A549 treated with CORT108297 at 1 μM for 4 hours (cell line): Measurements from ENCODE around the gene XYLT1. TPM values are rescaled to one million over a fixed set of nuclear protein-coding genes. Genes with fewer than 3 reads are reported as not detected.

ENCODE experiments used
- total RNA-seq: library from RNA; stranded (reverse); fragments of 200-300 nt; extraction: Qiagen RNA extraction; gene quantifications from 5 replicates; pipeline ENCODE4 v1.2.3, GENCODE V29; 2022

The XYLT1 gene
- total RNA-seq: 0.62 to 1.1 TPM (median 0.72 TPM) in 5 replicates

DNA sequence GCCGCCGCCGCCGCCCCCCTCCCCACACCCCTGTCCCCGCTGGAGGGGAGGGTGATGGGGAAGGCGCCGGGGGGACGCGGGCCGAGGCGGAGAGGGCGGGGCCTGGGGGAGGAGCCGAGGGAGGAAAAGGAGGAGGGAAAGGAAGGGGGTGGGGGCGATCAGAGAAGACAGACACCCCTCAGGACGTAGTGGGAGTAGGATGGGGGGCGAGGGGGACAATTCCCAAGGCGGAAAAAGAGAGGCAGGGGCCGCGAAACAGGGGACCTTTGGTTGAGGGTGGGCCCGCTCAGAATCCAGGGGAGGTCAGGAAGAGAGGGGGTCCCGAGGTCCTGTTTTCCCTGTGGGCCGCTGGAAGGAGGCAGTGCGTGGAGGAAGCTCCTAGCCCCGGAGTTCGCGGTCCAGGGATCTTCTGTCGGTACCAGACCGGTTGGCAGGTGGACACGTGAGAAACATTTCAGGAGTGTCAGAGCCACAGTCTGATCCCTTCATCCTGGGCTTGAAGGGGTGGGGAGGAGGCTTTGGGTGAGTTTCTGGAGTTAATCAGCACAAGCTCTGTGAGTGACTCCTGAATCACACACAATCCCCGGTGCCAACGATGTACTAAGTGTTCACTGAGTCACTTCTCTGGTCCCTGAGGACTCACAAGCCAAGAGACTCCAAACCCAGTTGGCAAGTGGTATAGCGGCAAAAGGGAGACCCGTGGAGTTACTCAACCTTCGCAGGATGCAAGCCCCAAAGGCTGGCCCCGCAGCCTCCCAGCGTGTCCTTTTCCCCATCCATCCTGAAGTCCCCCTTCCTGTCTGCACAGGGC lies at the start of gene XYLT1:
XYLT1 (minus strand) TSS at position 53 of the 811 bp plus-strand sequence. CDS start 164 bp downstream, outside the sequence.

